Measurements from ENCODE around the gene PTCD3.

PTCD3 gene

DNA sequence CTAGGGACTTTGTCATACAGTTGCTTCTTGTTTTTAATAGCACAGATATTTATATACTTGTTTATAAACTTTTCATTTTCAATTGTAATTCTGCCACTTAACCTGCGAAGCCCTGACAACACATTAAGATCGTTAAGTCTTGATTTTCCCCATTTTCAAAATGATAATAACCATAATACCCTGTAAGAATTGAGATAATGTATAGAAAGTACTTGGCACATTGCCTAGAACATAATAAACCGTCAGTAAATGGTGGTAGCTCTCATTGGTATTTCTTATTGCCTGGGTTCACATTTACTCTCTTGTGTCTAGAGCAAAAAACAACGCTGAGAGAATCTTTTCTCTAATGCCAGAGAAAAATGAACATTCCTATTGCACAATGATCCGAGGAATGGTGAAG lies 18.6 kb downstream of the PTCD3 start:
- DNase-seq (ENCODE audit: low read depth) = no peak
- no peak overlapping the region for H3K4me3 ChIP-seq (ENCODE audit: low read depth, low read length)
- TF ChIP-seq CTCF (IDR thresholded peaks at IDR 0.05; ENCODE audit: control insufficient read depth, extremely low read depth, insufficient read depth) = no peak

- no peak for TF ChIP-seq CTCF (IDR thresholded peaks at IDR 0.05; ENCODE audit: control insufficient read depth, extremely low read depth, insufficient read depth)
- DNase-seq (ENCODE audit: low read depth) = no peak
- no peak overlapping the region for H3K4me3 ChIP-seq (ENCODE audit: low read depth, low read length)
Measured at GRCh38 chr2:86134709-86135108, 28.7 kb downstream of the PTCD3 start.

GRCh38 chr2:86135653-86136052 lies 29.6 kb downstream of the PTCD3 start:
- TF ChIP-seq CTCF (IDR thresholded peaks at IDR 0.05; ENCODE audit: control insufficient read depth, extremely low read depth, insufficient read depth) = no peak
- no peak for DNase-seq (ENCODE audit: low read depth)
- H3K4me3 ChIP-seq (ENCODE audit: low read depth, low read length) = no peak overlapping the region

DNA sequence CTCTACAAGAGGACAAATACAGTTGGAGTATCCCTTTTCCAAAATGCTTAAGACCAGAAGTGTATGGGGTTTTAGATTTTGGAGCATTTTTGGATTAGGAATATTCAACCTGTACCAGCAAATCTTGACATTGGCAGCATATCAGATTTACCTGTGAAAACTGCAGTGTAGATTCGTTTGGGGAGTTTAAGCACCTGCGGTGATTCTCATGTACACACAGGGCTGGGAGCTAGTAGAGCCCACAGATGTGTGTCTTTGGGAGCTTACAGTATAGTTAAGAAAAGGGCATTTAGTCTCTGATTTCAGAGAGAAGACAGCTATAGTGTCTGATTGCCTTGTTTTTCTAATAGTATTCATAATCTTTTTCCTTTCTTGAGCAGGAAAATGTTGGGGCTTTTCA lies 30.1 kb downstream of the PTCD3 start:
- no peak for TF ChIP-seq CTCF (IDR thresholded peaks at IDR 0.05; ENCODE audit: control insufficient read depth, extremely low read depth, insufficient read depth)
- no peak for DNase-seq (ENCODE audit: low read depth)

GRCh38 chr2:86138736-86139625 lies 32.9 kb downstream of the PTCD3 start:
- no peak for DNase-seq (ENCODE audit: low read depth)
- no peak for TF ChIP-seq CTCF (IDR thresholded peaks at IDR 0.05; ENCODE audit: control insufficient read depth, extremely low read depth, insufficient read depth)
- H3K4me3 ChIP-seq (ENCODE audit: low read depth, low read length) = no peak overlapping the region

More for the DNA sequence above, 30.1 kb downstream of the PTCD3 start:
- no peak overlapping the region for H3K4me3 ChIP-seq (ENCODE audit: low read depth, low read length)

DNA sequence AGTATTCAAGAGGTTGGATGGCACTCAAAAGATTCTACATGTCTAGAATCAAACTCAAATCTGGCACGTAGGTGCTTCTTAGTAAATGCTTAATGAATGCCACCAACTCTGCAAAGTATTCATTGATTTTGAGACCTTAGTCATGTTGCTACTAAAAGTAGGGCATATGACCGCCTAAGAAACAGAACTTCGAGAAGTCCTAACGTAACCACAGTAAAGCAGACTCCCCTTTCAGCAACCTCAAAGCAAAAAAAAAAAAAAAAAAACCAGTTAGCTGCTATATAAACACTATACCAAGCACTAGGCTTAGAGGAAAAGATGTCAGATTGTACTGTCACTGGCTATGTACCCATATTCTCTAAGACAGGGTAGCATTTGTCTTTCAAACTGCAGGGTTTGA lies 33.9 kb downstream of the PTCD3 start:
- no peak for TF ChIP-seq CTCF (IDR thresholded peaks at IDR 0.05; ENCODE audit: control insufficient read depth, extremely low read depth, insufficient read depth)
- DNase-seq (ENCODE audit: low read depth) = no peak
- H3K4me3 ChIP-seq (ENCODE audit: low read depth, low read length) = no peak overlapping the region

- no peak overlapping the region for H3K4me3 ChIP-seq (ENCODE audit: low read depth, low read length)
- no peak for DNase-seq (ENCODE audit: low read depth)
- no peak for TF ChIP-seq CTCF (IDR thresholded peaks at IDR 0.05; ENCODE audit: control insufficient read depth, extremely low read depth, insufficient read depth)
Measured at GRCh38 chr2:86140969-86141392, 34.9 kb downstream of the PTCD3 start.
